H9 (cell line): Measurements from ENCODE around the gene POLR3F. TPM values are rescaled to one million over a fixed set of nuclear protein-coding genes. Genes with fewer than 3 reads are reported as not detected.

ENCODE experiments used
- DNase-seq: peaks from one replicate; pipeline ENCODE4 v3.0.0-alpha.2; 2017
- H2AFZ ChIP-seq: one replicate; pipeline ENCODE4 v1.6.1; 2013; ENCODE audit warnings: mild to moderate bottlenecking, low read length, control low read depth, moderate library complexity
- H2AK5ac ChIP-seq: 2 replicates; pipeline ENCODE4 v1.6.1; 2013; ENCODE audit warnings: low read length, control low read depth, mixed read lengths; ENCODE audit not compliant: insufficient read length
- H2BK120ac ChIP-seq: one replicate; pipeline ENCODE4 v1.6.1; 2013; ENCODE audit warnings: low read depth, mild to moderate bottlenecking, low read length, control low read depth, inconsistent platforms; ENCODE audit not compliant: poor library complexity, severe bottlenecking
- H2BK12ac ChIP-seq: 2 replicates; pipeline ENCODE4 v1.6.1; 2013; ENCODE audit warnings: low read length, control low read depth, mixed read lengths, low read depth; ENCODE audit not compliant: insufficient read length
- H2BK15ac ChIP-seq: 2 replicates; pipeline ENCODE4 v1.6.1; 2013; ENCODE audit warnings: low read depth, low read length, control low read depth
- H2BK20ac ChIP-seq: one replicate; pipeline ENCODE4 v1.6.1; 2013; ENCODE audit warnings: low read depth, mild to moderate bottlenecking, low read length, control low read depth, inconsistent platforms; ENCODE audit not compliant: poor library complexity, severe bottlenecking
- H2BK5ac ChIP-seq: 2 replicates; pipeline ENCODE4 v1.6.1; 2013; ENCODE audit warnings: low read length, control low read depth, mixed read lengths; ENCODE audit not compliant: insufficient read length
- H3K14ac ChIP-seq: 2 replicates; pipeline ENCODE4 v1.6.1; 2013; ENCODE audit warnings: low read length, control low read depth; ENCODE audit not compliant: insufficient read depth
- H3K18ac ChIP-seq: 2 replicates; pipeline ENCODE4 v1.6.1; 2013; ENCODE audit warnings: low read depth, mild to moderate bottlenecking, mixed read lengths, low read length, control low read depth; ENCODE audit not compliant: insufficient read length
- H3K23ac ChIP-seq: 2 replicates; pipeline ENCODE4 v1.6.1; 2013; ENCODE audit warnings: low read length, control low read depth, mixed read lengths, low read depth; ENCODE audit not compliant: insufficient read length
- H3K23me2 ChIP-seq: 2 replicates; pipeline ENCODE4 v1.6.1; 2013; ENCODE audit warnings: low read depth, mild to moderate bottlenecking, mixed read lengths, low read length, control low read depth; ENCODE audit not compliant: insufficient read length, poor library complexity, severe bottlenecking
- H3K27ac ChIP-seq: 2 replicates; pipeline ENCODE4 v1.5.1; 2013; ENCODE audit warnings: low read length, control low read depth, mixed read lengths, low read depth; ENCODE audit not compliant: insufficient read length
- H3K27me3 ChIP-seq: 2 replicates; pipeline ENCODE4 v1.6.1; 2013; ENCODE audit warnings: low read length, control low read depth, inconsistent platforms; ENCODE audit not compliant: insufficient read depth
- H3K4ac ChIP-seq: 2 replicates; pipeline ENCODE4 v1.6.1; 2013; ENCODE audit warnings: low read depth, mild to moderate bottlenecking, control low read depth, inconsistent platforms, low read length, moderate library complexity
- H3K4me1 ChIP-seq: 2 replicates; pipeline ENCODE4 v1.6.1; 2013; ENCODE audit warnings: low read length, control low read depth, inconsistent platforms; ENCODE audit not compliant: insufficient read depth
- H3K4me2 ChIP-seq: 2 replicates; pipeline ENCODE4 v1.6.1; 2013; ENCODE audit warnings: low read length, control low read depth, mixed read lengths; ENCODE audit not compliant: insufficient read length, insufficient read depth
- H3K56ac ChIP-seq: 2 replicates; pipeline ENCODE4 v1.6.1; 2013; ENCODE audit warnings: low read depth, mild to moderate bottlenecking, mixed read lengths, low read length, control low read depth; ENCODE audit not compliant: insufficient read length
- H3K79me1 ChIP-seq: 2 replicates; pipeline ENCODE4 v1.6.1; 2013; ENCODE audit warnings: low read depth, mild to moderate bottlenecking, moderate library complexity, low read length, control low read depth, inconsistent platforms; ENCODE audit not compliant: insufficient read depth, poor library complexity, severe bottlenecking
- H3K79me2 ChIP-seq: 2 replicates; pipeline ENCODE4 v1.6.1; 2013; ENCODE audit warnings: low read length, control low read depth, inconsistent platforms; ENCODE audit not compliant: insufficient read depth
- H3K9ac ChIP-seq: 2 replicates; pipeline ENCODE4 v1.6.1; 2013; ENCODE audit warnings: low read length, control low read depth, mixed read lengths; ENCODE audit not compliant: insufficient read length; ENCODE audit errors: extremely low read depth
- H3K9me3 ChIP-seq: one replicate; pipeline ENCODE4 v1.6.1; 2013; ENCODE audit warnings: low read depth, low read length, inconsistent platforms; ENCODE audit not compliant: control insufficient read depth
- H3T11ph ChIP-seq: one replicate; pipeline ENCODE4 v1.6.1; 2013; ENCODE audit warnings: mild to moderate bottlenecking, low read length, control low read depth, inconsistent platforms
- H4K20me1 ChIP-seq: one replicate; pipeline ENCODE4 v1.6.1; 2013; ENCODE audit not compliant: control insufficient read depth, insufficient read length, insufficient read depth
- H4K5ac ChIP-seq: 2 replicates; pipeline ENCODE4 v1.6.1; 2013; ENCODE audit warnings: low read depth, mild to moderate bottlenecking, mixed read lengths, low read length, control low read depth; ENCODE audit not compliant: insufficient read length
- H4K8ac ChIP-seq: replicated peaks from 2 replicates; pipeline ENCODE4 v1.6.1; 2013; ENCODE audit warnings: low read length, control low read depth, mixed read lengths, low read depth; ENCODE audit not compliant: insufficient read length
- H4K91ac ChIP-seq: 2 replicates; pipeline ENCODE4 v1.6.1; 2013; ENCODE audit warnings: low read depth, mild to moderate bottlenecking, moderate library complexity, mixed read lengths, low read length, control low read depth; ENCODE audit not compliant: insufficient read length
- H3K27ac Mint-ChIP-seq, 3 experiments: 2 replicates in 2 of 3; 3 replicates in 1 of 3; pipeline ENCODE4 v1.8.0; 2020 to 2021; ENCODE audit warnings: mixed read lengths in 3 of 3, mild to moderate bottlenecking in 1 of 3, moderate library complexity in 1 of 3
- H3K27me3 Mint-ChIP-seq: 2 replicates; pipeline ENCODE4 v1.8.0; 2021; ENCODE audit warnings: low read depth, mild to moderate bottlenecking, moderate library complexity, mixed read lengths
- H3K36me3 Mint-ChIP-seq, 3 experiments: 2 replicates in 2 of 3; 3 replicates in 1 of 3; pipeline ENCODE4 v1.8.0; 2020 to 2021; ENCODE audit warnings: low read depth in 3 of 3, mixed read lengths in 3 of 3; ENCODE audit not compliant: insufficient read depth in 1 of 3
- H3K4me1 Mint-ChIP-seq, 2 experiments: 2 replicates each; pipeline ENCODE4 v1.8.0; 2020; ENCODE audit warnings: mixed read lengths in 2 of 2
- H3K4me3 Mint-ChIP-seq, 2 experiments: 2 replicates in 1 of 2; 3 replicates in 1 of 2; pipeline ENCODE4 v1.8.0; 2020 to 2021; ENCODE audit warnings: mild to moderate bottlenecking in 2 of 2, mixed read lengths in 2 of 2, moderate library complexity in 1 of 2
- H3K9me3 Mint-ChIP-seq, 2 experiments: 2 replicates in 1 of 2; 3 replicates in 1 of 2; pipeline ENCODE4 v1.8.0; 2020; ENCODE audit warnings: mild to moderate bottlenecking in 2 of 2, mixed read lengths in 2 of 2, moderate library complexity in 1 of 2
- WGBS: extraction: QIAGEN DNeasy Blood & Tissue Kit; methylation state at CpG from one replicate; pipeline ENCODE4 v1.1.7; 2013; ENCODE audit warnings: missing lambda C conversion rate, low lambda C conversion rate, mixed read lengths; ENCODE audit not compliant: insufficient read length; ENCODE audit errors: extremely low coverage; 5-methylcytosine and 5-hydroxymethylcytosine counted together
- total RNA-seq: library from RNA; stranded (reverse); gene quantifications from 2 replicates; pipeline ENCODE4 v1.2.1, GENCODE V29; 2021
- TF ChIP-seq, protein P1 (sequence below): fragments of 200-600 bp; sonication (generic); conservative IDR thresholded peaks from 3 replicates; pipeline ENCODE4 v1.8.0; 2021; ENCODE audit warnings: antibody characterized with exemption, mild to moderate bottlenecking

POLR3F gene
- total RNA-seq, 1 experiment from 2014 or later: 16.1 TPM

DNA sequence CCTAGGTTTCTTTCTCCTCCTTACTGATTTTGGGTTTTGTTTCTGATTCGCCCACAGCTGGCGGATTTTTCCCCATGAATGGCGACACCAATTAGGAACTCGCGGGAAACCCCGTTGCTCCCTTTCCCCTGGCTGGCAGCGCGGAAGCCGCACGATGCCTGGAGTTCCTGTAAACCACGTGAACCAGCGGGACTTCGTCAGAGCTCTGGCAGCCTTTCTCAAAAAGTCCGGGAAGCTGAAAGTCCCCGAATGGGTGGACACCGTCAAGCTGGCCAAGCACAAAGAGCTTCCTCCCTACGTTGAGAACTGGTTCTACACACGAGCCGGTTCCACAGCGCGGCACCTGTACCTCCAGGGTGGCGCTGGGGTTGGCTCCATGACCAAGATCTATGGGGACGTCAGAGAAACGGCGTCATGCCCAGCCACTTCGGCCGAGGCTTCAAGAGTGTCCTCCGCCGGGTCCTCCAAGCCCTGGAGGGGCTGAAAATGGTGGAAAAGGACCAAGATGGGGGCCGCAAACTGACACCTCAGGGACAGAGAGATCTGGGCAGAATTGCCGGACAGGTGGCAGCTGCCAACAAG, 37.4 kb downstream of the POLR3F start:
- WGBS: no CpG with 5 or more reads among the region's 31 CpGs
- Histone ChIP-seq H2BK12ac (no peak overlapping the region), H4K20me1 (no peaks in the 10 kb centered on the region), H2AFZ (no peak overlapping the region), H3K27ac (no peak overlapping the region), H3K79me2 (peaks cover 5% of the 10 kb centered on the region; the same call in 1 of the 2 replicates), H3K4me1 (no peaks in the 10 kb centered on the region), H3K14ac (no peak overlapping the region), H3T11ph (no peak overlapping the region), H3K4ac (no peak overlapping the region), H2AK5ac (no peak overlapping the region), H2BK15ac (no peak overlapping the region), H2BK20ac (no peak overlapping the region), H3K18ac (no peak overlapping the region), H3K9me3 (no peaks in the 10 kb centered on the region), H3K23ac (no peak overlapping the region), H2BK5ac (no peak overlapping the region), H3K9ac (no peak overlapping the region), H3K4me2 (no peak overlapping the region), H2BK120ac (no peak overlapping the region), H4K8ac (no peak overlapping the region), H3K27me3 (no peaks in the 10 kb centered on the region), H4K5ac (no peak overlapping the region), H4K91ac (no peak overlapping the region), H3K23me2 (peaks cover 9% of the 10 kb centered on the region), H3K79me1 (no peaks in the 10 kb centered on the region), H3K56ac (no peak overlapping the region)
- H3K4me1 Mint-ChIP-seq: peaks cover 17 to 23% of the 10 kb centered on the region in 2 experiments
- no peaks in the 10 kb centered on the region for H3K9me3 Mint-ChIP-seq
- peak; percentile 30 for DNase-seq
- peaks cover 0 to 3% (median 0%) of the 10 kb centered on the region in 3 experiments; a peak in 4 of 7 replicates for H3K36me3 Mint-ChIP-seq
- TF ChIP-seq, protein P1, sequence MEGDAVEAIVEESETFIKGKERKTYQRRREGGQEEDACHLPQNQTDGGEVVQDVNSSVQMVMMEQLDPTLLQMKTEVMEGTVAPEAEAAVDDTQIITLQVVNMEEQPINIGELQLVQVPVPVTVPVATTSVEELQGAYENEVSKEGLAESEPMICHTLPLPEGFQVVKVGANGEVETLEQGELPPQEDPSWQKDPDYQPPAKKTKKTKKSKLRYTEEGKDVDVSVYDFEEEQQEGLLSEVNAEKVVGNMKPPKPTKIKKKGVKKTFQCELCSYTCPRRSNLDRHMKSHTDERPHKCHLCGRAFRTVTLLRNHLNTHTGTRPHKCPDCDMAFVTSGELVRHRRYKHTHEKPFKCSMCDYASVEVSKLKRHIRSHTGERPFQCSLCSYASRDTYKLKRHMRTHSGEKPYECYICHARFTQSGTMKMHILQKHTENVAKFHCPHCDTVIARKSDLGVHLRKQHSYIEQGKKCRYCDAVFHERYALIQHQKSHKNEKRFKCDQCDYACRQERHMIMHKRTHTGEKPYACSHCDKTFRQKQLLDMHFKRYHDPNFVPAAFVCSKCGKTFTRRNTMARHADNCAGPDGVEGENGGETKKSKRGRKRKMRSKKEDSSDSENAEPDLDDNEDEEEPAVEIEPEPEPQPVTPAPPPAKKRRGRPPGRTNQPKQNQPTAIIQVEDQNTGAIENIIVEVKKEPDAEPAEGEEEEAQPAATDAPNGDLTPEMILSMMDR: no peak
- peaks cover 3% of the 10 kb centered on the region; the same call in 1 of the 2 replicates for H3K27me3 Mint-ChIP-seq
- no peak overlapping the region for H3K4me3 Mint-ChIP-seq
- peak overlapping the region in 2 of 3 experiments; percentile 71 to 74; a peak in 3 of 7 replicates for H3K27ac Mint-ChIP-seq
